Gastrocnemius medialis (tissue), 4 donors: ENCODE data around the gene SLC37A3.

Experiments used
- CTCF ChIP-seq, 5 experiments: fragments of 450-650 bp in 3 of 5; fragments of 200-600 bp in 2 of 5; sonication (generic) in 2 of 5; IDR thresholded peaks in 4 of 5; conservative IDR thresholded peaks in 1 of 5; 1 replicate in 4 of 5; 2 replicates in 1 of 5; pipeline ENCODE4 v1.5.1; 2016 to 2019; ENCODE audit warnings: antibody characterized with exemption in 5 of 5, mild to moderate bottlenecking in 3 of 5, moderate library complexity in 3 of 5
- POLR2A ChIP-seq, 2 donors: fragments of 450-650 bp; IDR thresholded peaks; one replicate each; pipeline ENCODE4 v1.6.1; 2017; ENCODE audit warnings: antibody characterized with exemption in 2 of 2, mild to moderate bottlenecking in 2 of 2, moderate library complexity in 2 of 2

- TF ChIP-seq CTCF (IDR thresholded peaks at IDR 0.05 in 4 of 5, conservative IDR thresholded peaks at IDR 0.05 in 1 of 5), result no peak
- TF ChIP-seq POLR2A (IDR thresholded peaks at IDR 0.05), result no peak
Observed at GRCh38 chr7:140285938-140286337, 112.4 kb downstream of the SLC37A3 start.
